Right atrium auricular region (tissue), 2 donors: Measurements from ENCODE around the gene MAN1C1. TPM values are rescaled to one million over a fixed set of nuclear protein-coding genes. Genes with fewer than 3 reads are reported as not detected.

Experiments
- DNase-seq: peaks from one replicate; pipeline ENCODE4 v3.0.0-alpha.2; 2019; ENCODE audit warnings: low spot score
- H3K27ac ChIP-seq, 2 donors: fragments of 200-600 bp; sonication (generic); 1 replicate in 1 of 2; 2 replicates in 1 of 2; pipeline ENCODE4 v1.5.1; 2016 to 2019
- H3K27me3 ChIP-seq, 2 donors: fragments of 200-600 bp; sonication (generic); one replicate each; pipeline versions ENCODE4 v1.5.1 to v1.6.0; 2017 to 2019
- H3K36me3 ChIP-seq: fragments of 200-600 bp; sonication (generic); one replicate; pipeline ENCODE4 v1.5.1; 2016
- H3K4me1 ChIP-seq, 2 donors: fragments of 200-600 bp; sonication (generic); one replicate each; pipeline versions ENCODE4 v1.5.1 to v1.6.0; 2017 to 2019
- H3K4me3 ChIP-seq, 2 donors: fragments of 200-600 bp; sonication (generic); 1 replicate in 1 of 2; 2 replicates in 1 of 2; pipeline ENCODE4 v1.5.1; 2017 to 2019; ENCODE audit warnings: mild to moderate bottlenecking in 1 of 2, moderate library complexity in 1 of 2
- H3K9me3 ChIP-seq, 2 donors: fragments of 200-600 bp; sonication (generic); one replicate each; pipeline ENCODE4 v1.5.1; 2019
- CTCF ChIP-seq, 2 donors: fragments of 200-600 bp; sonication (generic); IDR thresholded peaks; one replicate each; pipeline ENCODE4 v1.5.1; 2019; ENCODE audit warnings: antibody characterized with exemption in 2 of 2
- total RNA-seq, 2 donors: library from RNA; depleted of rRNA; stranded (reverse); fragments of >200 nt; gene quantifications; one replicate each; pipeline ENCODE4 v1.1.0, GENCODE V29; 2016

Gene MAN1C1
- total RNA-seq, 2 donors from 2014 or later = 9.4 to 13.6 TPM

GRCh38 chr1:25679171-25679570 is 62.6 kb downstream of the MAN1C1 start:
- no peak for TF ChIP-seq CTCF (IDR thresholded peaks at IDR 0.05)
- DNase-seq = no peak
- H3K36me3 ChIP-seq = no peaks in the 10 kb centered on the region
- H3K9me3 ChIP-seq = no peaks in the 10 kb centered on the region
- H3K27ac ChIP-seq = no peak overlapping the region
- no peak overlapping the region for H3K4me3 ChIP-seq
- peaks cover 0 to 27% of the 10 kb centered on the region in 2 donors for H3K4me1 ChIP-seq
- no peaks in the 10 kb centered on the region for H3K27me3 ChIP-seq

- H3K4me1 ChIP-seq = peaks cover 0 to 30% of the 10 kb centered on the region in 2 donors
- TF ChIP-seq CTCF (IDR thresholded peaks at IDR 0.05) = no peak
These were observed 64.1 kb downstream of the MAN1C1 start for GRCh38 chr1:25680701-25681100.

GRCh38 chr1:25682059-25682601 is 65.5 kb downstream of the MAN1C1 start:
- peaks cover 0 to 17% of the 10 kb centered on the region in 2 donors for H3K4me1 ChIP-seq

More at GRCh38 chr1:25680701-25681100, 64.1 kb downstream of the MAN1C1 start:
- no peaks in the 10 kb centered on the region for H3K9me3 ChIP-seq
- H3K27me3 ChIP-seq = no peaks in the 10 kb centered on the region
- no peak overlapping the region for H3K27ac ChIP-seq
- no peak overlapping the region for H3K4me3 ChIP-seq
- DNase-seq = no peak
- H3K36me3 ChIP-seq = no peaks in the 10 kb centered on the region

GRCh38 chr1:25683177-25683576 is 66.6 kb downstream of the MAN1C1 start:
- TF ChIP-seq CTCF (IDR thresholded peaks at IDR 0.05) = no peak
- H3K27me3 ChIP-seq = no peaks in the 10 kb centered on the region
- no peaks in the 10 kb centered on the region for H3K9me3 ChIP-seq
- H3K27ac ChIP-seq = no peak overlapping the region
- H3K4me3 ChIP-seq = no peak overlapping the region
- no peaks in the 10 kb centered on the region for H3K36me3 ChIP-seq
- no peak for DNase-seq
- peaks cover 0 to 14% of the 10 kb centered on the region in 2 donors for H3K4me1 ChIP-seq

More at GRCh38 chr1:25682059-25682601, 65.5 kb downstream of the MAN1C1 start:
- no peak for TF ChIP-seq CTCF (IDR thresholded peaks at IDR 0.05)
- Histone ChIP-seq H3K27me3 (no peaks in the 10 kb centered on the region), H3K9me3 (no peaks in the 10 kb centered on the region), H3K4me3 (no peak overlapping the region), H3K27ac (no peak overlapping the region), H3K36me3 (no peaks in the 10 kb centered on the region)
- no peak for DNase-seq

GRCh38 chr1:25683731-25684130 is 67.1 kb downstream of the MAN1C1 start:
- H3K27ac ChIP-seq = no peak overlapping the region
- no peaks in the 10 kb centered on the region for H3K9me3 ChIP-seq
- no peaks in the 10 kb centered on the region for H3K27me3 ChIP-seq
- DNase-seq = no peak
- TF ChIP-seq CTCF (IDR thresholded peaks at IDR 0.05) = no peak
- H3K4me1 ChIP-seq = peaks cover 0 to 19% of the 10 kb centered on the region in 2 donors
- no peaks in the 10 kb centered on the region for H3K36me3 ChIP-seq
- H3K4me3 ChIP-seq = no peak overlapping the region
